Right lobe of liver (tissue), 4 donors: Measurements from ENCODE around the gene CFAP77.

Experiments
- POLR2A ChIP-seq: fragments of 450-650 bp; IDR thresholded peaks from one replicate; pipeline ENCODE4 v1.6.1; 2017; ENCODE audit warnings: antibody characterized with exemption, mild to moderate bottlenecking
- TF ChIP-seq, protein P1 (sequence below), 4 donors: fragments of 200-600 bp in 3 of 4; fragments of 450-650 bp in 1 of 4; IDR thresholded peaks; one replicate each; pipeline versions ENCODE4 v1.5.1 to v1.8.0; 2016 to 2022; ENCODE audit warnings: antibody characterized with exemption in 4 of 4, mild to moderate bottlenecking in 2 of 4
- donor health status: DM: no; HTN: no; CAD: no.
- donor health status: DM: no; HTN: no; CAD: no.
- donor health status: DM: no; HTN: yes; CAD: no.

GRCh38 chr9:132547052-132547431, 137.0 kb downstream of the CFAP77 start:
- TF ChIP-seq, protein P1, sequence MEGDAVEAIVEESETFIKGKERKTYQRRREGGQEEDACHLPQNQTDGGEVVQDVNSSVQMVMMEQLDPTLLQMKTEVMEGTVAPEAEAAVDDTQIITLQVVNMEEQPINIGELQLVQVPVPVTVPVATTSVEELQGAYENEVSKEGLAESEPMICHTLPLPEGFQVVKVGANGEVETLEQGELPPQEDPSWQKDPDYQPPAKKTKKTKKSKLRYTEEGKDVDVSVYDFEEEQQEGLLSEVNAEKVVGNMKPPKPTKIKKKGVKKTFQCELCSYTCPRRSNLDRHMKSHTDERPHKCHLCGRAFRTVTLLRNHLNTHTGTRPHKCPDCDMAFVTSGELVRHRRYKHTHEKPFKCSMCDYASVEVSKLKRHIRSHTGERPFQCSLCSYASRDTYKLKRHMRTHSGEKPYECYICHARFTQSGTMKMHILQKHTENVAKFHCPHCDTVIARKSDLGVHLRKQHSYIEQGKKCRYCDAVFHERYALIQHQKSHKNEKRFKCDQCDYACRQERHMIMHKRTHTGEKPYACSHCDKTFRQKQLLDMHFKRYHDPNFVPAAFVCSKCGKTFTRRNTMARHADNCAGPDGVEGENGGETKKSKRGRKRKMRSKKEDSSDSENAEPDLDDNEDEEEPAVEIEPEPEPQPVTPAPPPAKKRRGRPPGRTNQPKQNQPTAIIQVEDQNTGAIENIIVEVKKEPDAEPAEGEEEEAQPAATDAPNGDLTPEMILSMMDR (IDR thresholded peaks at IDR 0.05): no peak
- no peak for TF ChIP-seq POLR2A
